HepG2 (cell line): ENCODE results near the gene LRRC45. TPM values are rescaled to one million over a fixed set of nuclear protein-coding genes. Genes with fewer than 3 reads are reported as not detected.

Experiments
- BCL6 ChIP-seq: IDR thresholded peaks from 2 replicates; pipeline ENCODE4 v1.6.1; 2016; ENCODE audit warnings: missing genetic modification reagents, missing compliant biosample characterization
- CBX5 ChIP-seq: sonication (generic); formaldehyde crosslinking; IDR thresholded peaks from 2 replicates; pipeline ENCODE4 v1.4.0; 2020; ENCODE audit warnings: missing genetic modification reagents, borderline replicate concordance
- CHD4 ChIP-seq: fragments of 200-600 bp; sonication (generic); IDR thresholded peaks from 2 replicates; pipeline ENCODE4 v1.7.0; 2017; ENCODE audit warnings: mild to moderate bottlenecking, low read length, borderline replicate concordance
- HDAC6 ChIP-seq: fragments of 200-600 bp; sonication (generic); IDR thresholded peaks from 2 replicates; pipeline ENCODE4 v1.7.0; 2017; ENCODE audit warnings: mild to moderate bottlenecking, antibody characterized with exemption, low read length, low read depth
- HNF4G ChIP-seq, 2 experiments: sonication (generic) in 1 of 2; formaldehyde crosslinking in 1 of 2; IDR thresholded peaks; 2 replicates each; pipeline versions ENCODE4 v1.4.0 to v1.6.1; 2011 to 2020; ENCODE audit warnings: borderline replicate concordance in 2 of 2, low read depth in 2 of 2, mild to moderate bottlenecking in 2 of 2, low read length in 1 of 2, missing genetic modification reagents in 1 of 2, moderate library complexity in 1 of 2
- HOXA7 ChIP-seq: sonication (generic); formaldehyde crosslinking; IDR thresholded peaks from 2 replicates; pipeline ENCODE4 v1.8.1; 2022; ENCODE audit warnings: mild to moderate bottlenecking, missing genetic modification reagents, moderate library complexity
- MIER3 ChIP-seq: IDR thresholded peaks from 2 replicates; pipeline ENCODE4 v1.6.1; 2016; ENCODE audit warnings: missing compliant biosample characterization, borderline replicate concordance
- RFX3 ChIP-seq: IDR thresholded peaks from 2 replicates; pipeline ENCODE4 v1.6.1; 2016; ENCODE audit warnings: missing biosample characterization, missing genetic modification reagents
- TBL1XR1 ChIP-seq: fragments of 150-350 bp; IDR thresholded peaks from 2 replicates; pipeline ENCODE4 v1.6.1; 2014; ENCODE audit warnings: borderline replicate concordance, low read length; ENCODE audit not compliant: partially characterized antibody
- TCF12 ChIP-seq, 2 experiments: fragments of 450-650 bp in 1 of 2; sonication (generic) in 1 of 2; formaldehyde crosslinking in 1 of 2; IDR thresholded peaks; 2 replicates each; pipeline versions ENCODE4 v1.6.1 to v1.8.0; 2017 to 2022; ENCODE audit warnings: antibody characterized with exemption in 1 of 2, mild to moderate bottlenecking in 1 of 2, missing genetic modification reagents in 1 of 2, moderate library complexity in 1 of 2
- ZBTB7B ChIP-seq: sonication (generic); formaldehyde crosslinking; IDR thresholded peaks from 2 replicates; pipeline ENCODE4 v1.4.0; 2020; ENCODE audit warnings: missing genetic modification reagents
- ZBTB8A ChIP-seq: sonication (generic); formaldehyde crosslinking; IDR thresholded peaks from 2 replicates; pipeline ENCODE4 v1.4.0; 2020; ENCODE audit warnings: mild to moderate bottlenecking, low read depth, missing genetic modification reagents, borderline replicate concordance
- ZNF263 ChIP-seq: sonication (generic); formaldehyde crosslinking; IDR thresholded peaks from 2 replicates; pipeline ENCODE4 v1.4.0; 2020; ENCODE audit warnings: missing genetic modification reagents
- ZNF33B ChIP-seq: sonication (generic); formaldehyde crosslinking; IDR thresholded peaks from 2 replicates; pipeline ENCODE4 v1.5.1; 2020; ENCODE audit warnings: mild to moderate bottlenecking, missing genetic modification reagents
- ZNF556 ChIP-seq: sonication (generic); formaldehyde crosslinking; IDR thresholded peaks from 2 replicates; pipeline ENCODE4 v1.4.0; 2020; ENCODE audit warnings: mild to moderate bottlenecking, missing genetic modification reagents, borderline replicate concordance
- polyA plus RNA-seq, 8 experiments: library from polyadenylated mRNA; depleted of rRNA in 3 of 8; stranded (reverse) in 7 of 8; unstranded in 1 of 8; fragments of >200 nt; fragmentation: Illumina TruSeq in 4 of 8; extraction: Trizol in 4 of 8; gene quantifications; 2 replicates each; pipeline versions ENCODE4 v1.2.1 to v1.2.3, GENCODE V29; 2011 to 2016; ENCODE audit warnings: low read depth in 4 of 8, missing spikeins in 1 of 8, mixed read lengths in 1 of 8; ENCODE audit not compliant: insufficient read depth in 1 of 8
- total RNA-seq, 5 experiments: library from RNA; depleted of rRNA; stranded (reverse); fragments of >200 nt; fragmentation: Illumina TruSeq; extraction: Trizol; gene quantifications; 2 replicates each; pipeline ENCODE4 v1.2.3, GENCODE V29; 2016; ENCODE audit warnings: low read depth in 1 of 5
- TF ChIP-seq, protein P1 (sequence below): sonication (generic); formaldehyde crosslinking; IDR thresholded peaks from 2 replicates; pipeline ENCODE4 v1.5.0; 2020; ENCODE audit warnings: mild to moderate bottlenecking, missing genetic modification reagents
- TF ChIP-seq, protein P2 (sequence below): sonication (generic); formaldehyde crosslinking; IDR thresholded peaks from 2 replicates; pipeline ENCODE4 v1.9.0; 2021; ENCODE audit warnings: missing genetic modification reagents, mild to moderate bottlenecking, borderline replicate concordance
- TF ChIP-seq, protein P3 (sequence below): sonication (generic); formaldehyde crosslinking; conservative IDR thresholded peaks from 2 replicates; pipeline ENCODE4 v1.4.0; 2020; ENCODE audit warnings: missing genetic modification reagents
- TF ChIP-seq, protein P4 (sequence below): sonication (generic); formaldehyde crosslinking; IDR thresholded peaks from 2 replicates; pipeline ENCODE4 v1.8.0; 2022; ENCODE audit warnings: mild to moderate bottlenecking, missing genetic modification reagents
- TF ChIP-seq, protein P5 (sequence below): sonication (generic); formaldehyde crosslinking; IDR thresholded peaks from 2 replicates; pipeline ENCODE4 v1.4.0; 2020; ENCODE audit warnings: mild to moderate bottlenecking, low read depth, missing genetic modification reagents

Gene LRRC45
- total and polyA plus RNA-seq, 2 of the 13 experiments (the other 11 are each of a cell fraction or from before 2014, with no cell fraction given), result 11.6 to 48.1 TPM

DNA sequence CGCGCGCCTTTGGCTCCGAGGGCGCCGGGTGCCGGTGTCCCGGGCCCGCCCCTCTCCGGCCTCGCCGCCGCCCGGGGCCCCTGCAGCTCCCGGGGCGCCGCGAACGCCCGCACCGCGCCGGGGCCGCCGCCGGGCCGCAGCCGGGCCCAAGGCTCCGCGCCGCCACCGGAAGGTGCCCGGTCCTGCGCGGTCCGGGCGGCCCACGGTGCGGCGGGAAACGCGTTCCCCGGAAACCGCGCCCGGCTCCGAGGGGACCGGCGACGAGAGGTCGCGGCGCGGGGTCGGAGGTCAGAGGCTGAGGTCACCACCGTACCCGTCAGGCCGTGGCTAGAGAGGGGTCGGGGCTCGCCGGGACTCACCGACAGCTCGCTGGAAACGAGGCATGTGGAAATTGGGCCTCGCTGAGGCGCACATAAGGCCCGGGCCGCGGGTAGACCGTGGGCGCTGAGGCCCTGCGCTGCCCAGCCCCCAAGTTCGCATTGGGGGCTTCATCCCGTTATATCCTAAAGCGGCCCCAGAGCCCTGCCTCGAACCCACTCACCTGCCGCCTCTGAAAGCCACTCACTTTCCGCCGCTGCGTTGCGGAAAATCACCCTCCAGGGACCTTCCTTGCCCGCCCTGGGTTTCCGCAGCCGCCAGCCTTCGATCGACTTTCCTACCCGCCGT is 42.7 kb downstream of the LRRC45 start, which contains the start of gene DUS1L (continued):
- no peak for TF ChIP-seq TBL1XR1
- TF ChIP-seq RFX3 (CRISPR knock-in tag), result no peak
- no peak for TF ChIP-seq HOXA7 (CRISPR knock-in tag)
- TF ChIP-seq HDAC6, result no peak
- TF ChIP-seq, protein P1, sequence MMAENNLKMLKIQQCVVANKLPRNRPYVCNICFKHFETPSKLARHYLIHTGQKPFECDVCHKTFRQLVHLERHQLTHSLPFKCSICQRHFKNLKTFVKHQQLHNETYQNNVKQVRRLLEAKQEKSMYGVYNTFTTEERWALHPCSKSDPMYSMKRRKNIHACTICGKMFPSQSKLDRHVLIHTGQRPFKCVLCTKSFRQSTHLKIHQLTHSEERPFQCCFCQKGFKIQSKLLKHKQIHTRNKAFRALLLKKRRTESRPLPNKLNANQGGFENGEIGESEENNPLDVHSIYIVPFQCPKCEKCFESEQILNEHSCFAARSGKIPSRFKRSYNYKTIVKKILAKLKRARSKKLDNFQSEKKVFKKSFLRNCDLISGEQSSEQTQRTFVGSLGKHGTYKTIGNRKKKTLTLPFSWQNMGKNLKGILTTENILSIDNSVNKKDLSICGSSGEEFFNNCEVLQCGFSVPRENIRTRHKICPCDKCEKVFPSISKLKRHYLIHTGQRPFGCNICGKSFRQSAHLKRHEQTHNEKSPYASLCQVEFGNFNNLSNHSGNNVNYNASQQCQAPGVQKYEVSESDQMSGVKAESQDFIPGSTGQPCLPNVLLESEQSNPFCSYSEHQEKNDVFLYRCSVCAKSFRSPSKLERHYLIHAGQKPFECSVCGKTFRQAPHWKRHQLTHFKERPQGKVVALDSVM, result peak; percentile 79
- TF ChIP-seq, protein P2, sequence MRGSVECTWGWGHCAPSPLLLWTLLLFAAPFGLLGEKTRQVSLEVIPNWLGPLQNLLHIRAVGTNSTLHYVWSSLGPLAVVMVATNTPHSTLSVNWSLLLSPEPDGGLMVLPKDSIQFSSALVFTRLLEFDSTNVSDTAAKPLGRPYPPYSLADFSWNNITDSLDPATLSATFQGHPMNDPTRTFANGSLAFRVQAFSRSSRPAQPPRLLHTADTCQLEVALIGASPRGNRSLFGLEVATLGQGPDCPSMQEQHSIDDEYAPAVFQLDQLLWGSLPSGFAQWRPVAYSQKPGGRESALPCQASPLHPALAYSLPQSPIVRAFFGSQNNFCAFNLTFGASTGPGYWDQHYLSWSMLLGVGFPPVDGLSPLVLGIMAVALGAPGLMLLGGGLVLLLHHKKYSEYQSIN (CRISPR knock-in tag), result no peak
- TF ChIP-seq HNF4G (IDR thresholded peaks at IDR 0.05; ENCODE audit: borderline replicate concordance, low read depth, low read length), result peak; percentile 84; the same call in 1 of the 2 replicates
- TF ChIP-seq HNF4G (CRISPR knock-in tag; IDR thresholded peaks at IDR 0.05; ENCODE audit: borderline replicate concordance, low read depth), result peak; percentile 89
- TF ChIP-seq CBX5, result peak; percentile 94
- no peak for TF ChIP-seq ZBTB8A (CRISPR knock-in tag)
- peak; percentile 92; the same call in 1 of the 2 replicates for TF ChIP-seq MIER3 (CRISPR knock-in tag)
- 0 out of 2 replicates have a peak, but pooled peaks have one; percentile 61 for TF ChIP-seq ZNF33B (CRISPR knock-in tag)
- peak; percentile 95 for TF ChIP-seq ZBTB7B (CRISPR knock-in tag)
- 0 out of 2 replicates have a peak, but pooled peaks have one; percentile 46 for TF ChIP-seq CHD4
- TF ChIP-seq, protein P3, sequence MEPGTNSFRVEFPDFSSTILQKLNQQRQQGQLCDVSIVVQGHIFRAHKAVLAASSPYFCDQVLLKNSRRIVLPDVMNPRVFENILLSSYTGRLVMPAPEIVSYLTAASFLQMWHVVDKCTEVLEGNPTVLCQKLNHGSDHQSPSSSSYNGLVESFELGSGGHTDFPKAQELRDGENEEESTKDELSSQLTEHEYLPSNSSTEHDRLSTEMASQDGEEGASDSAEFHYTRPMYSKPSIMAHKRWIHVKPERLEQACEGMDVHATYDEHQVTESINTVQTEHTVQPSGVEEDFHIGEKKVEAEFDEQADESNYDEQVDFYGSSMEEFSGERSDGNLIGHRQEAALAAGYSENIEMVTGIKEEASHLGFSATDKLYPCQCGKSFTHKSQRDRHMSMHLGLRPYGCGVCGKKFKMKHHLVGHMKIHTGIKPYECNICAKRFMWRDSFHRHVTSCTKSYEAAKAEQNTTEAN (CRISPR knock-in tag), result no peak
- TF ChIP-seq, protein P4, sequence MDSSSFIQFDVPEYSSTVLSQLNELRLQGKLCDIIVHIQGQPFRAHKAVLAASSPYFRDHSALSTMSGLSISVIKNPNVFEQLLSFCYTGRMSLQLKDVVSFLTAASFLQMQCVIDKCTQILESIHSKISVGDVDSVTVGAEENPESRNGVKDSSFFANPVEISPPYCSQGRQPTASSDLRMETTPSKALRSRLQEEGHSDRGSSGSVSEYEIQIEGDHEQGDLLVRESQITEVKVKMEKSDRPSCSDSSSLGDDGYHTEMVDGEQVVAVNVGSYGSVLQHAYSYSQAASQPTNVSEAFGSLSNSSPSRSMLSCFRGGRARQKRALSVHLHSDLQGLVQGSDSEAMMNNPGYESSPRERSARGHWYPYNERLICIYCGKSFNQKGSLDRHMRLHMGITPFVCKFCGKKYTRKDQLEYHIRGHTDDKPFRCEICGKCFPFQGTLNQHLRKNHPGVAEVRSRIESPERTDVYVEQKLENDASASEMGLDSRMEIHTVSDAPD (CRISPR knock-in tag), result peak; percentile 70; the same call in 1 of the 2 replicates
- TF ChIP-seq, protein P5, sequence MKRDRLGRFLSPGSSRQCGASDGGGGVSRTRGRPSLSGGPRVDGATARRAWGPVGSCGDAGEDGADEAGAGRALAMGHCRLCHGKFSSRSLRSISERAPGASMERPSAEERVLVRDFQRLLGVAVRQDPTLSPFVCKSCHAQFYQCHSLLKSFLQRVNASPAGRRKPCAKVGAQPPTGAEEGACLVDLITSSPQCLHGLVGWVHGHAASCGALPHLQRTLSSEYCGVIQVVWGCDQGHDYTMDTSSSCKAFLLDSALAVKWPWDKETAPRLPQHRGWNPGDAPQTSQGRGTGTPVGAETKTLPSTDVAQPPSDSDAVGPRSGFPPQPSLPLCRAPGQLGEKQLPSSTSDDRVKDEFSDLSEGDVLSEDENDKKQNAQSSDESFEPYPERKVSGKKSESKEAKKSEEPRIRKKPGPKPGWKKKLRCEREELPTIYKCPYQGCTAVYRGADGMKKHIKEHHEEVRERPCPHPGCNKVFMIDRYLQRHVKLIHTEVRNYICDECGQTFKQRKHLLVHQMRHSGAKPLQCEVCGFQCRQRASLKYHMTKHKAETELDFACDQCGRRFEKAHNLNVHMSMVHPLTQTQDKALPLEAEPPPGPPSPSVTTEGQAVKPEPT (CRISPR knock-in tag), result peak; percentile 92; the same call in 1 of the 2 replicates
- peak; percentile 97 for TF ChIP-seq ZNF556 (CRISPR knock-in tag)
- TF ChIP-seq BCL6 (CRISPR knock-in tag), result peak; percentile 75
- TF ChIP-seq ZNF263, result no peak
- TF ChIP-seq TCF12 (IDR thresholded peaks at IDR 0.05), result no peak
- TF ChIP-seq TCF12 (CRISPR knock-in tag; IDR thresholded peaks at IDR 0.05), result peak; percentile 74; the same call in 1 of the 2 replicates
